Heart right ventricle (tissue), 16 donors: Measurements from ENCODE around the gene ZNF699. TPM values are rescaled to one million over a fixed set of nuclear protein-coding genes. Genes with fewer than 3 reads are reported as not detected.

ENCODE experiments used
- ATAC-seq, 8 donors: fragments of 200-7000 bp; cut with Tn5 transposase; one replicate each; pipeline ENCODE4 v1.9.1; 2020; ENCODE audit warnings: mild to moderate bottlenecking in 8 of 8, moderate library complexity in 8 of 8, moderate number of reproducible peaks in 1 of 8
- DNase-seq, 2 donors: peaks; one replicate each; pipeline ENCODE4 v3.0.0-alpha.2; 2020
- H3K27ac ChIP-seq, 10 donors: fragments of 200-600 bp; sonication (generic) in 2 of 10; one replicate each; pipeline versions ENCODE4 v1.5.0 to v1.8.0; 2020 to 2022; ENCODE audit warnings: mild to moderate bottlenecking in 3 of 10
- H3K27me3 ChIP-seq, 7 donors: fragments of 200-600 bp; one replicate each; pipeline ENCODE4 v1.8.0; 2021 to 2022; ENCODE audit warnings: mild to moderate bottlenecking in 2 of 7
- H3K36me3 ChIP-seq, 9 donors: fragments of 200-600 bp; sonication (generic) in 1 of 9; one replicate each; pipeline versions ENCODE4 v1.5.0 to v1.8.0; 2020 to 2022; ENCODE audit warnings: mild to moderate bottlenecking in 2 of 9
- H3K4me1 ChIP-seq, 9 donors: fragments of 200-600 bp; sonication (generic) in 1 of 9; one replicate each; pipeline versions ENCODE4 v1.5.0 to v1.8.0; 2020 to 2022; ENCODE audit warnings: mild to moderate bottlenecking in 4 of 9
- H3K4me3 ChIP-seq, 10 donors: fragments of 200-600 bp; sonication (generic) in 2 of 10; one replicate each; pipeline versions ENCODE4 v1.5.0 to v1.8.0; 2020 to 2022; ENCODE audit warnings: mild to moderate bottlenecking in 7 of 10, moderate library complexity in 2 of 10
- H3K9me3 ChIP-seq, 11 donors: fragments of 200-600 bp in 10 of 11; sonication (generic) in 2 of 11; one replicate each; pipeline versions ENCODE4 v1.5.0 to v1.8.0; 2013 to 2022; ENCODE audit warnings: mild to moderate bottlenecking in 2 of 11, control low read depth in 1 of 11, moderate library complexity in 1 of 11
- CTCF ChIP-seq, 9 donors: fragments of 200-600 bp; sonication (generic) in 2 of 9; IDR thresholded peaks; one replicate each; pipeline versions ENCODE4 v1.5.0 to v1.8.0; 2021 to 2022; ENCODE audit warnings: antibody characterized with exemption in 9 of 9, mild to moderate bottlenecking in 5 of 9, moderate library complexity in 1 of 9
- WGBS, 2 donors: extraction: QIAGEN DNeasy Blood & Tissue Kit; methylation state at CpG; one replicate each; pipeline ENCODE4 v1.1.7; 2013; ENCODE audit warnings: inconsistent platforms in 1 of 2; 5-methylcytosine and 5-hydroxymethylcytosine counted together
- intact Hi-C, 10 donors: fragments of 100-400 bp; cut with DNase I; formaldehyde crosslinking; loops; one replicate each; pipeline versions ENCODE4 v1.11.1 to v1.14.2; 2022
- long read RNA-seq, 3 donors: library from polyadenylated mRNA; unstranded; transcript quantifications; one replicate each; pipeline ENCODE4 v2.0.0, GENCODE V29; 2020 to 2021
- polyA plus RNA-seq, 2 donors: library from polyadenylated mRNA; stranded (reverse); fragments of 200-250 nt; gene quantifications; one replicate each; pipeline ENCODE4 v1.2.3, GENCODE V29; 2013
- total RNA-seq, 10 donors: library from RNA; stranded (reverse); fragmentation: NEBNext Ultra II Directional in 3 of 10; extraction: Animal tissue kit (Norgen Biotek cat#: 25700) in 3 of 10; gene quantifications; one replicate each; pipeline versions ENCODE4 v1.2.1 to v1.2.4, GENCODE V29; 2021 to 2023
- donor health status: Arrhythmogenic right ventricular cardiomyopathy.
- donor health status: ischemic (EF 13 %, LVEDD 7.1; RV severe dilation, severe dysfunction).
- donor health status: healthy with polysubstance abuse.
- donor health status: DM: no; HTN: yes; CAD: no.
- donor health status: DM: no; HTN: no; CAD: no.
- donor health status: ischemic (EF 25% LVEDD 6.9; RV normal size, moderate dysfunction).
- donor health status: ischemic (EF 25% LVEDD 5.7; RV mildly dilated, moderate dysfunction).
- donor health status: healthy.
- donor health status: DM: yes; HTN: yes; CAD: no.
- donor health status: Ischemic cardiomyopathy.
- donor health status: ischemic (EF 35%, LVEDD 5.7; RV mildly dilated, moderate dysfunction).
- donor health status: nonischemic (EF 11% LVEDD 7.7; RV severe dilation, severe dysfunction).
- donor health status: DM: yes; HTN: yes; CAD: no.
- donor health status: PGD.
- donor health status: ischemic (EF 29% LVEDD 5.4; RV normal size, mild dysfunction).
- donor health status: nonischemic (EF 23%, LVEDD 6.1; RV moderate dilation, normal function).

Gene ZNF699
- total RNA-seq (1 to 10 TPM; 2.7 to 6.5 (median 4.2) TPM), polyA plus RNA-seq (under 1 TPM; 0.80 to 0.99 TPM)
- long read RNA-seq, donor 1, partial matches to known transcripts = 0 of 3 reads
- long read RNA-seq, donor 1, other reads (novel, unspliced or antisense) = 1 of 3 reads
- long read RNA-seq, donor 2, partial matches to known transcripts = 2 of 2 reads
- long read RNA-seq, donor 2, other reads (novel, unspliced or antisense) = 0 of 2 reads
- long read RNA-seq, donor 3, partial matches to known transcripts = 0 of 4 reads
- long read RNA-seq, donor 3, other reads (novel, unspliced or antisense) = 0 of 4 reads

- Histone ChIP-seq H3K4me1 (peaks cover 0 to 26% (median 12%) of the 10 kb centered on the region in 9 donors), H3K9me3 (peaks cover 0 to 36% (median 0%) of the 10 kb centered on the region in 11 donors), H3K27me3 (no peaks in the 10 kb centered on the region), H3K4me3 (peak within 1 kb of the TSS; percentile 59 to 96 (median 82)), H3K27ac (peak within 1 kb of the TSS; percentile 92 to 98 (median 96)), H3K36me3 (peaks cover 0 to 15% (median 8%) of the 10 kb centered on the region in 9 donors)
- intact Hi-C loops = loop anchor here in 3 of 10 donors (2.0 to 10.0 kb wide), 4 partner anchors 13 to 273 kb away; partner anchors contain the start of genes ZNF317 (in 2 of the 3) and ZNF121 (in 1 of the 3)
- DNase-seq = peak; percentile 98 to 99
- no peak for TF ChIP-seq CTCF (IDR thresholded peaks at IDR 0.05)
- peak; percentile 98 to 99 (median 99) for ATAC-seq
- WGBS, 2 donors = 0 to 1% methylated on average over 61 to 63 of the region's 63 CpGs
These were observed at the start of gene ZNF699 for GRCh38 chr19:9309139-9309973. Gene ZNF699, minus strand, starts transcription at chr19:9309838. Its CDS starts 4,719 bp downstream, at chr19:9305119.

GRCh38 chr19:9354651-9355050, 45.0 kb upstream of the ZNF699 start:
- ATAC-seq (no peak), DNase-seq (no peak)
- no peak for TF ChIP-seq CTCF (IDR thresholded peaks at IDR 0.05)
- Histone ChIP-seq H3K4me1 (no peaks in the 10 kb centered on the region), H3K36me3 (peaks cover 0 to 100% (median 48%) of the 10 kb centered on the region in 9 donors), H3K27ac (no peak overlapping the region), H3K9me3 (peaks cover 0 to 100% (median 94%) of the 10 kb centered on the region in 11 donors), H3K27me3 (no peaks in the 10 kb centered on the region), H3K4me3 (no peak overlapping the region)
- intact Hi-C loops = no loop called here
- WGBS, 2 donors = 88 to 91% methylated on average over 2 of the region's 2 CpGs

GRCh38 chr19:9353011-9353410, 43.4 kb upstream of the ZNF699 start:
- ATAC-seq (no peak), DNase-seq (no peak)
- no peak for TF ChIP-seq CTCF (IDR thresholded peaks at IDR 0.05)
- H3K4me1 ChIP-seq = no peaks in the 10 kb centered on the region
- H3K9me3 ChIP-seq = peaks cover 3 to 100% (median 95%) of the 10 kb centered on the region in 11 donors
- H3K36me3 ChIP-seq = peaks cover 0 to 100% (median 43%) of the 10 kb centered on the region in 9 donors
- H3K27me3 ChIP-seq = no peaks in the 10 kb centered on the region
- no peak overlapping the region for H3K4me3 ChIP-seq
- H3K27ac ChIP-seq = no peak overlapping the region
- intact Hi-C loops = no loop called here

GRCh38 chr19:9352505-9352904, 42.9 kb upstream of the ZNF699 start:
- Histone ChIP-seq H3K4me1 (no peaks in the 10 kb centered on the region), H3K27ac (no peak overlapping the region), H3K36me3 (peaks cover 0 to 100% (median 40%) of the 10 kb centered on the region in 9 donors), H3K27me3 (no peaks in the 10 kb centered on the region), H3K4me3 (no peak overlapping the region), H3K9me3 (peaks cover 6 to 100% (median 94%) of the 10 kb centered on the region in 11 donors)
- WGBS, 2 donors = 97 to 99% methylated on average over 2 of the region's 2 CpGs
- intact Hi-C loops = no loop called here
- ATAC-seq (no peak), DNase-seq (no peak)
- TF ChIP-seq CTCF (IDR thresholded peaks at IDR 0.05) = no peak
